Fibroblast of skin of left biceps (primary cell): ENCODE results near the gene OR1J4.
"Not testable (repeated sequence)": the region's sequence is repeated elsewhere in the genome, so short reads cannot be mapped to it uniquely, and the experiment has no call there.

Experiments
- DNase-seq, 2 experiments: peaks; one replicate each; pipeline ENCODE4 v3.0.0-alpha.2; 2013; ENCODE audit warnings: low read depth in 2 of 2

OR1J4 gene, protein sequence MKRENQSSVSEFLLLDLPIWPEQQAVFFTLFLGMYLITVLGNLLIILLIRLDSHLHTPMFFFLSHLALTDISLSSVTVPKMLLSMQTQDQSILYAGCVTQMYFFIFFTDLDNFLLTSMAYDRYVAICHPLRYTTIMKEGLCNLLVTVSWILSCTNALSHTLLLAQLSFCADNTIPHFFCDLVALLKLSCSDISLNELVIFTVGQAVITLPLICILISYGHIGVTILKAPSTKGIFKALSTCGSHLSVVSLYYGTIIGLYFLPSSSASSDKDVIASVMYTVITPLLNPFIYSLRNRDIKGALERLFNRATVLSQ

DNA sequence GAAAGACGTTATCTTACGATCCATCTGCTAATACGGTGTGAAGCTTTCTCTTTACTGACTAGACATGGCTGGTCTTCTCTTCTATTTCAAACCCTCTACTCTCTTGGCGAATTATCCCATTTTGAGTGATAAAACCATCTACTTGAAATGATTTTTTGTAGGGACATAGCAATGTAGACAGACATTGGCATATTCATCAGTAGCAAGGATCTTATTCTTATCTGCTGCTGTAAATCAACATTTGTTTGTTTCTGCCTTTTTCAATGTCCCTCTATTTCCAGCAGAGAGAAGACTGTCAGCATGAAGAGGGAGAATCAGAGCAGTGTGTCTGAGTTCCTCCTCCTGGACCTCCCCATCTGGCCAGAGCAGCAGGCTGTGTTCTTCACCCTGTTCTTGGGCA is at the start of gene OR1J4:
Gene OR1J4, plus strand, starts transcription at position 301 of the 400 bp plus-strand sequence. Its CDS starts 0 bp downstream, at position 301.
- no peak for DNase-seq

DNA sequence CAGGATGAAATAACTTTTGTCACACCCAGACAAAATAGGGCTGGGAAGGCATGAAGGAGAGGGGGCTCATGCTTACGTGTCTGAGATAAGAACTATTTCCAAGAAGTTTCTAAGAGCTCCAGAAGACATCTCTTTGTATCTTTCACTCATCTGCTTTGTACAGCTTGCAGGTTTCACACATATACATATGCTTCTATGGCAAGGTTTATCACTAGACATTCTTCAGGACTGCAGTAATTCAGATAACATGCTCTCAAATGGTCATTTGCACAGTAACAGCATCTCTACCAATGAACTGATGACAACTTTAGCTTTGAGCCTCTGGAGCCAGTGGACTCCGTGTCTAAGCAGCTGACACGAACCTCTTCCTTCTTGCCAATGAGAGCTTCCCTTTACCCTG is 44.4 kb upstream of the OR1J4 start:
- no peak for DNase-seq

DNA sequence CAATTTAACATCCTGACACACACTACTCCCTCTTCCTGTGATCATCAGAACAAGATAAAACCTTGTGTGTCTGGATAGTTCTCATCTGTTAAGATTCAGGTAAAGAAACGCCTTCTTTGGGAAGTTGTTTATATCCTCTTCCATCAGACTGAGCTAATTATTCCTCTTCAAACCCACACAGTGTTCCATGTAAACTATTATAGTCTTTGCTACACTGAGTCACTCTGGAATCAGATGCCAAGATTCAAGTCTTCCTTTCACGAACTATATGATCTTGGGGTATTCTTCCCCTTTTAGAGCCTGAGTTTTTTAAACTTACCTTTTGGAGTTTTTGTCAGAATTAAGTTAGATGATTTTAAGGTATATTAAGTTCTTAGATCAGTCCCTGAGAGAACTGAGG is 43.2 kb upstream of the OR1J4 start:
- DNase-seq, result no peak

- no peak for DNase-seq
Measured at GRCh38 chr9:122477346-122477745, 41.6 kb upstream of the OR1J4 start.

DNA sequence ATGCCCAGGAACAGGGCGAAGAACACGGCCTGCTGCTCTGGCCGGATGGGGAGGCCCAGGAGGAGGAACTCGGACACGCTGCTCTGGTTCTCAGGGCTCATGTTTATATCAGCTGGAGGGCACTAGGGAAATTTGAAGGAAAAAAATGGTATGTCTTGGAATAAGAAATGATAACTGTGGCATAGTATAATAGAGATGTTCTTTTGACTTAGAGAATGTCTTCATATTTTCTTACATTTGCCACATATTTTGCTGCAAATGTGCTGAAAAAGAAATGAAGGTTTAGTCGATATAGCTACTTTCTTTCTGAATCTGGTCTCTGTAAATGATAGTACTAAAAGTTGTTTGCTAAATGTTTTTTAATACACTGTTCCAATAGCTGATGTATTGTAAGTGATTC is 41.1 kb upstream of the OR1J4 start, which contains the start of gene OR1J1:
Gene OR1J1, minus strand, starts transcription at position 101 of the 400 bp plus-strand sequence. Its CDS starts 0 bp downstream, at position 101.
- no peak for DNase-seq

GRCh38 chr9:122479062-122479461 is 39.9 kb upstream of the OR1J4 start:
- no peak for DNase-seq

DNA sequence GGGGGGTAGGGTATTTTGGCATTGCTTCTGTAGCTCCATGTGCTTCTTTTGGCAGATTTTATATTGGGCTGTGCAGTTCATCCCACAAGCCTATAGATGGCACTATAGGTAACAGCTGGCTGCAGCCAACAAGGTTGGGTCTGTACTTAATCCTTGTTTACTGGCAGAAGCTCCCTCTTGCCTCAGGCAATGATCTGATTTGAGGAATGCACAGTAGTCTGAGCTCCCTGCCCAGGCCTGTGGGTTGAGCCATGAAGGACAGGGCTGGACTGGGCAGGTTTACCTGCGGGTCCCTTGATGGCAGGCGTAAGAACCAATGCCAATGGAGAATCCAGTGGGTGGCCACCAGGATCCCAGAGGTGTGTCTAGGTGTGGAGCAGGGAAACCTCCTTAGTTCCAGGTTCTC is 20.1 kb upstream of the OR1J4 start:
- DNase-seq, result peak in 1 of 2 experiments; percentile 3

DNA sequence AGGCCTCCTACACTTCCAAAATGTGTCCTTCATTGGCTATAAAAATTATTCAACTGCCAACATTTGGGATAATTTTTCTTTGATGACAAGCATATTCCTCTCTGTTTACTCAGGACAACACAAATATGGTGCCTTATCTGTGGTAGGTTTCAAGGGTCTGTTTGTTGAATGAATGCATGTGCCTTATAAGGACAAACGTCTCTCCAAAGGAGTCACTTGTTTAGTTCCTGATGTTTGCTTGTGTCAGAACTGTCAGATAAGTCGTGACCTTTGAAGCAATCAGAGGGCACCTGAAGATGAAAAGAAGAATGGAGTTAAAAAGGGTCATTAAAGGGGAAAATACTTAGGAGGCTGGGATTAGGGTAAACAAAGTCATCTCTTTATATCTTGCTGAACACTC is 12.0 kb upstream of the OR1J4 start:
- DNase-seq, result no peak

GRCh38 chr9:122510502-122510901 is 8.4 kb upstream of the OR1J4 start, which contains the start of gene OR1J2:
Gene OR1J2 (plus strand): TSS chr9:122510802. CDS start chr9:122510802, 0 bp downstream.
- DNase-seq, result no peak

- DNase-seq, result no peak
Measured at GRCh38 chr9:122518226-122518625, 715 bp upstream of the OR1J4 start.

DNA sequence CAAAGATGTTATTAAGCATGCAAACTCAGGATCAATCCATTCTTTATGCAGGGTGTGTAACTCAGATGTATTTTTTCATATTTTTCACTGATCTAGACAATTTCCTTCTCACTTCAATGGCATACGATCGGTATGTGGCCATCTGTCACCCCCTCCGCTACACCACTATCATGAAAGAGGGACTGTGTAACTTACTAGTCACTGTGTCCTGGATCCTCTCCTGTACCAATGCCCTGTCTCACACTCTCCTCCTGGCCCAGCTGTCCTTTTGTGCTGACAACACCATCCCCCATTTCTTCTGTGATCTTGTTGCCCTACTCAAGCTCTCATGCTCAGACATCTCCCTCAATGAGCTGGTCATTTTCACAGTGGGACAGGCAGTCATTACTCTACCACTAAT is 435 bp downstream of the OR1J4 start:
- no peak for DNase-seq

DNA sequence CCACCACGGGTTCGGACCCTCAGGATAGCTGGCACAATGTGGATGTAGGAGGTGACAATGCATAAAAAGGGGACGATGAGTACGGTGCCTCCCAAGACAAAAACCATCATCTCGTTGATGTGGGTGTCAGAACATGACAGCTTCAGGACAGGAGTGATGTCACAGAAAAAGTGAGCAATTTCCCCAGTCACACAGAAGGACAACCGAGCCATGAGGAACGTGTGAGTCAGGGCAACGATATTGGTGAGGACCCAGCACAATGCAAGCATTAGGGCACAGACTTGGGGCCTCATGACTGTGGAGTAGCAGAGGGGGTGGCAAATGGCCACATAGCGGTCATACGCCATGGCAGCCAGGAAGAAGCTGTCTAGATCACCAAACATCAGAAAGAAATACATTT is 7.7 kb downstream of the OR1J4 start:
- DNase-seq, result no peak

DNA sequence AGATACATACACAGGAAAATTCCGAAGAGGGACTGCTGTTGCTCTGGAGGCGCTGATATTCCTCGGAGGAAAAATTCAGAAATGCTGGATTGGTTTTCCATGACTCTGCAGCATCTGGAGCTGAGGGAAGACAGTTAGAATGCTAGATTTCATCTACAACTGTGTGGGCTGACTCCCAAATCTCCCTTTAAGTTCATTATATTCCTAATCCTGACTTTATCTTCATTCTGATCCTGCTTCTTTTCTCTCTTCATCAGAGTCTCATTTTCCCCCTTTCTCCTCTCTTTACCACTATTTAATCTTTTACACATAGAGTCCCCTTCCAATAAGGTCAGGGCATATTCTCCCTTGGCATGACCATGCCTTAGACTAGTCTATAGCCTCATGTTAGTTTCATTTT is 8.3 kb downstream of the OR1J4 start, which contains the start of gene OR1N1:
Gene OR1N1, minus strand, starts transcription at position 101 of the 400 bp plus-strand sequence. Its CDS starts 0 bp downstream, at position 101.
- DNase-seq, result no peak

DNA sequence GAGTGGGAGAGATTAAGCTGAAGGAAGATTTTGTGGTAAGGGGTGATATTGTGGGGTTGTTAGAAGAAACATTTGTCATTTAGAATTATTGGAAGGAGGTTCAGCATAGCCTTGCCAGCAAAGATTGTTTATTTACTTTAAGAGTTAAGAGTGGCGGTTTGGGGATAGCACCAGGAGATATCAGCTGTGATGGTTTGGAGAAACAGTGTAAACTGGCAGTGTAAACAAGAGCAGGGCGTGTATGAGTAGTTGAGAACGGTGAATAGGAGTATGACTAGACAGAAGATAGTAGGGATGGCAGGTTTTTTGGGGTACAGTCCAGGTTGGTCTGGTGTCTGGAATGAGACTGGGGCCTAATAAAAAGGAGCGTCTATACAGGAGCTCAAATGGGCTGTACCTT is 12.2 kb downstream of the OR1J4 start:
- not testable (repeated sequence) for DNase-seq

DNA sequence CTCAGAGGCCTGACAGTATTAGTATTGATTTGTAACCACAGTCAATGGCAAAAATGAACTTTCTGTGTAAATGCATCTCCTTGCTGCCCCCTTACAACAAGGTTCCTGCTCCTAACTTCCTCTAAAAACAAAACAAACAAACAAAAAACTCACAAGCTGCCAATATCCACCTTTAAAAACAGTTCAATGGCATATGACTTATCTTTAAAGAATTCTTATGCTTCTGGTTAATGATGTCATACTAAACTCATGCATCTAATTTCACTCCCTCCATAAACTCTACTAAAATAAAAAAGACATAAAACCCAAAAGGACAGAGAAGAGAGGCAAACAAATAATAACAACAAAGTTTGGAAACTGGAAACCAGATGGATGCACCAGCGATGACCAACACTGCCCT is 17.2 kb downstream of the OR1J4 start:
- no peak for DNase-seq

DNA sequence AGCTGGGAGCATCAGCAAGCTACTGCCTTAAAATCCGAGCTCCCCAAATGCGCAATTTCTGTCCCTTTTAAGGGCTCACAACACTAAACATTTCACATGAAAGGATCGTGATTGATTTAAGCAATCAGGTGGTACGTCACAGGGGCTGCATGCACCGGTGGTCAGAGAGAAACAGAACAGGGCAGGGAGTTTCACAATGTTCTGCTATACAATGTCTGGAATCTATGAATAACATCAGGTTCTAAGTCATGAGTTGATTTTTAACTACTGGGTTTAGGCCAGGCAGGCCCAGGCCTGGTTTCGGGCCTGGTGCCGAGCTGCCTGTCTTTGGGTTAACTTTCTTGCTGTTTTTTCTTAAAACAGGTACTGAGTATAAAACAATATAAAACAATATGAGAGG is 18.1 kb downstream of the OR1J4 start:
- DNase-seq, result not testable (repeated sequence)

DNA sequence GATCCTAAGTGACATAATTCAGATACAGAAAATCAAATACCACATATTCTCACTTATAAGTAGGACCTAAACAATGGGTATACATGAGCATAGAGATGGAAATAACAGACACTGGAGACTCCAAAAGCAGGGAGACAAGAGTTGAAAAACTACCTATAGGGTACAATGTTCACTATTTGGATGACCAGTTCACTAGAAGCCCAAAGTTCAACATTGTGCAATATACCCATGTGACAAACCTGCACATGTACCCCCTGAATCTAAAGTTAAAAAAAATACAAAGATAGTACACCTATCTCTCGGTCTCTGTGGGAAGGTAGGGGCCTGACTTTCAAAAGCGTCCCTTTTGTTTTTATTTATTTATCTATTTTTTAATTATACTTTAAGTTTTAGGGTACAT is 19.8 kb downstream of the OR1J4 start:
- no peak for DNase-seq

DNA sequence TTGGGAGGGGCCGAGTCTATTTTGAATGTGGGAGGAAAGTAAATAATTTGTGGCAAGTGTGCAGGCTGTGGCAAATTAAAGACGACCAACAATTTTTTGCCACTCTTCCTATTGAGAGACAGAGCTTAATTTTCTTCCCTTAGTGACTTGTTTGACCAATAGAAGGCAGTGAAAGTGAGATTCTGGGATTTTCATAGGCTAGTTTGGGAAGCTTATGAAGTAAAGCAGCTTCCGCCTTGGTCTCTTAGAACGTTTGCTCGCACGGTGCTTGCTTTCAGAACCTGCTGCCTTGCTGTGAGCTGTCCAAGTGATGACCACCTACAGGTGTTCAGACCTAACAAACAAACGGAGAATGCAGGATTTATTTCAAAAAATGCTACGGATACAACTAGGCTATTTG is 27.3 kb downstream of the OR1J4 start:
- DNase-seq, result no peak

GRCh38 chr9:122551371-122551770 is 32.4 kb downstream of the OR1J4 start:
- DNase-seq, result no peak

GRCh38 chr9:122552812-122553211 is 33.9 kb downstream of the OR1J4 start, which contains the start of gene OR1N2:
Gene OR1N2 (plus strand): TSS chr9:122553112. CDS start chr9:122553212, 100 bp downstream.
- DNase-seq, result no peak

DNA sequence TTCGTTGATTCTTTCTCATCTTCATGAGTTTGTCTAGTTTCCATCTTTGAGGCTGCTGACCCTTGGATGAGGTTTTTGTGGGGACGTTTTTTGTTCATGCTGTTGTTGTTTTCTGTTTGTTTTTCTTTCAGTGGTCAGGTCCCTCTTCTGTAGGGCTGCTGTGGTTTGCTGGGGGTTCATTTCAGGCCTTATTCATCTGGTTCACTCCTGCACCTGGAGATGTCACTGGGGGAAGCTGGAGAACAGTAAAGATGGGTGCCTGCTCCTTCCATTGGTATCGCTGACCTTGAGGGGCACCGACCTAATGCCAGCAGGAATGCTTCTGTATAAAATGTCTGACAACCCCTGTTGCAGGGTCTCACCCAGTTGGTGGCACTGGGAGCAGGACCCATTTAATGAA is 42.5 kb downstream of the OR1J4 start:
- no peak for DNase-seq

DNA sequence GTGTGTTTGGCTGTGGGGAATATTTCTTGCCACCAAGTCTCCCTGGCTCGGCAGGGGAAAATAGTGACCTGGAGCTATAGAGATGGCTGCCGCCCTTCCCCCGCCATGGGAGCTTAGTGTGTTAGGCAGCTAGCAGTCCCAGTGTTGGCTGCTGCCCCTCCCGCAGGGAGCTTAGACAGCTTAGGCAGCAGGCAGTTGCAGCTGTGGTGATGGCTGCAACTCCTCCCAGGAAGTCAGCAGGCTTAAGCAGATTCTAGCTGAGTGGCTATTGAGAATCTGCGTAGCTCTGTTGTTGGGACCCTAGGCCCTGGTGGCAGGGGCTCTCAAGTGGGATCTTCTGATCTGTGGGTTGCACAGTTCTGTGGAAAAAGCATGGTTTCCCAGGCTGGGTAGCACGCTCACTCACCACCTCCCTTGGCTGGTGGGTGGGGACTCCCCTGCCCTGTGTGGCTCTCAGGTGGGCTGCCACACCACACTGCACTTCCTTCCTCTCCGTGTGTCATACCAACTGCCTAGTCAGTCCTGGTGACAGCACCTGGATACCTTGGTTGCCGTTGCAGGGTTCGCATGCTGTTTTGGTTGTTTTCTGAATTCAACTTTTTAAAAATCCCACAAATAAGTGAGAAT is 43.3 kb downstream of the OR1J4 start:
- no peak for DNase-seq

GRCh38 chr9:122567901-122568300 is 49.0 kb downstream of the OR1J4 start:
- no peak for DNase-seq
